RWPE1 (cell line): Measurements from ENCODE around the gene CDADC1.

Source experiments
- CTCF ChIA-PET: fragments of 350-600 bp; sonication (Branson Sonifier 250); formaldehyde crosslinking; extraction: SDS; loops from one replicate; lab custom pipeline; 2021; lab: Yijun Ruan, JAX
- POLR2A ChIA-PET: fragments of 400-600 bp; formaldehyde crosslinking; extraction: SDS; loops from one replicate; lab custom pipeline; 2020; ENCODE audit warnings: antibody characterized with exemption; ENCODE audit not compliant: low non-redundant PET; lab: Yijun Ruan, JAX
- DNase-seq: peaks from one replicate; pipeline ENCODE4 v3.0.0; 2012; ENCODE audit warnings: low spot score
- H3K27ac ChIP-seq: fragments of 450-650 bp; 2 replicates; pipeline ENCODE4 v1.5.1; 2017
- TF ChIP-seq, protein P1 (sequence below): fragments of 450-650 bp; conservative IDR thresholded peaks from 2 replicates; pipeline ENCODE4 v1.5.1; 2017; ENCODE audit warnings: low read depth, mild to moderate bottlenecking

The CDADC1 gene

DNA sequence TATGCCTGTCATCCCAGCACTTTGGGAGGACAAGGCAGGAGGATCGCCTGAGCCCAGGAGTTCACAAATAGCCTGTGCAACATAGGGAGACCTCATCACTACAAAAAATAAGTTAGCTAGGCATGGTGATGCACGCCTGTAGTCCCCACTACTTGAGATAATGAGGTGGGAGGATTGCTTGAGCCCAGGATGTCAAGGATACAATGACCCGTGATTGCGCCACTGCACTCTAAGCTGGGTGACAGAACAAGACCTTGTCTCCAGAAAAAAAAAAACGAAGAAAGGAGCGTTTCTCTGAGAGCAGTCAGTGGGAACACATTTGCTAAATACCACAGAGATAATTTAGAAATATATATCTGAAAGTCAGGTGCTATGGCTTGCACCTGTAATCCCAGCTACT lies 11.9 kb downstream of the CDADC1 start:
- TF ChIP-seq, protein P1, sequence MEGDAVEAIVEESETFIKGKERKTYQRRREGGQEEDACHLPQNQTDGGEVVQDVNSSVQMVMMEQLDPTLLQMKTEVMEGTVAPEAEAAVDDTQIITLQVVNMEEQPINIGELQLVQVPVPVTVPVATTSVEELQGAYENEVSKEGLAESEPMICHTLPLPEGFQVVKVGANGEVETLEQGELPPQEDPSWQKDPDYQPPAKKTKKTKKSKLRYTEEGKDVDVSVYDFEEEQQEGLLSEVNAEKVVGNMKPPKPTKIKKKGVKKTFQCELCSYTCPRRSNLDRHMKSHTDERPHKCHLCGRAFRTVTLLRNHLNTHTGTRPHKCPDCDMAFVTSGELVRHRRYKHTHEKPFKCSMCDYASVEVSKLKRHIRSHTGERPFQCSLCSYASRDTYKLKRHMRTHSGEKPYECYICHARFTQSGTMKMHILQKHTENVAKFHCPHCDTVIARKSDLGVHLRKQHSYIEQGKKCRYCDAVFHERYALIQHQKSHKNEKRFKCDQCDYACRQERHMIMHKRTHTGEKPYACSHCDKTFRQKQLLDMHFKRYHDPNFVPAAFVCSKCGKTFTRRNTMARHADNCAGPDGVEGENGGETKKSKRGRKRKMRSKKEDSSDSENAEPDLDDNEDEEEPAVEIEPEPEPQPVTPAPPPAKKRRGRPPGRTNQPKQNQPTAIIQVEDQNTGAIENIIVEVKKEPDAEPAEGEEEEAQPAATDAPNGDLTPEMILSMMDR: no peak
- ChIA-PET POLR2A (no interaction called here), CTCF (no interaction called here)

DNA sequence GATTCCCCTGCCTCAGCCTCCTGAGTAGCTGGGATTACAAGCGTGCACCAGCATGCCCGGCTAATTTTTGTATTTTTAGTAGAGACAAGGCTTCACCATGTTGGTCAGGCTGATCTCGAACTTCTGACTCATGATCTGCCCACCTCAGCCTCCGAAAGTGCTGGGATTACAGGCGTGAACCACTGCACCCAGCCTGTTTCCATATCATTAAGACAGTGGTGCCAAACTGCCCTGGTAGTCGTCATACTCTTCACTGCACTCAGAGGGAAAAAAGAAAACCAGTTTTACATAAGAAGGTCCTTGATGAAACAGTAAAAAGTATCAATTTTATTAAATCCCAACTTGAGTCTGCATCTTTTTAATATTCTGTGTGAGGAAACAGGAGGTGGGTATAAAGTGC lies 14.9 kb downstream of the CDADC1 start:
- TF ChIP-seq, protein P1: no peak
- H3K27ac ChIP-seq: no peak overlapping the region
- DNase-seq: no peak
- ChIA-PET CTCF (no interaction called here), POLR2A (no interaction called here)

More for the DNA sequence above, 11.9 kb downstream of the CDADC1 start:
- DNase-seq: no peak
- H3K27ac ChIP-seq: no peak overlapping the region

DNA sequence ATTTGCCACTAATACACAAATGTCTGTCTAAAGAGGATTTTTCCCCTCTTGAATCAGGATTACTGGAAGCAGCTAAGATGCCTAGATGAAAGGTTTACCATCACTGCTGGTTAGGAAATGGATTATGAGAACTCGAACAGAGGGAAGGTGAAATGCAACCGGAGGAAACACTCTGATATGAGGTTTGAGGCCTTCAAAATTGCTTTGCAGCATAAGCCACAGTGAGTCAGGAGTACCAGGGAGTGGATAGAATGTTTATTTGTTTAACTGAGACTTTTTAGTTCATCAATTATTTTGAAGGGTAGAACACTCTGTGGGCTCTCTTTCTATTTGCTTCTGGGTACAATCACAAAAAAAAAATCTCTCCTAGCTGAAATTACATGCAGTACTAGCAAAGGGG lies 18.1 kb downstream of the CDADC1 start:
- DNase-seq: no peak
- TF ChIP-seq, protein P1: no peak
- CTCF ChIA-PET: interaction anchor here (0.6 kb wide), 2 partner anchors 11 to 135 kb away, joined by 3 read pairs; no protein-coding TSS in a partner anchor
- POLR2A ChIA-PET: no interaction called here
- no peak overlapping the region for H3K27ac ChIP-seq

DNA sequence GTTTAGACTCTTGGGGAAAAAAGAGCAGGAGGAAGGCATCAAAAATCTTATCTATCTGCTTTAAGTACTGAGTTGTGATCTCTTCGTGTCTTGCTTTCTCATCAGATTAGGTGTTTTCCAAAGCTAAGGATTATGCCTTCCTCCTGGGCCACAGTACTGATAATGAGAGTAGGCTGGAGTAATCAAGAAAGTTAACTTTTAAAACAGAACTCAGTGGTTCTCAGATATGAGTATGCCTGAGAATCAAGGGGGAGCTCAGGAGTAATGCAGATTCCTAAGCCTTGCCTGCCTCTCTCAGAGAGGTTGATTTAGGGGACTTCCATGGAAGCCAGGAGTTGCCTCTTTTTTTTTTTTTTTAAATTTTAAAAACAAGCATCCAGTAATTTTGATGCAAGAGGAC lies 23.5 kb downstream of the CDADC1 start:
- TF ChIP-seq, protein P1: no peak
- POLR2A ChIA-PET: no interaction called here

DNA sequence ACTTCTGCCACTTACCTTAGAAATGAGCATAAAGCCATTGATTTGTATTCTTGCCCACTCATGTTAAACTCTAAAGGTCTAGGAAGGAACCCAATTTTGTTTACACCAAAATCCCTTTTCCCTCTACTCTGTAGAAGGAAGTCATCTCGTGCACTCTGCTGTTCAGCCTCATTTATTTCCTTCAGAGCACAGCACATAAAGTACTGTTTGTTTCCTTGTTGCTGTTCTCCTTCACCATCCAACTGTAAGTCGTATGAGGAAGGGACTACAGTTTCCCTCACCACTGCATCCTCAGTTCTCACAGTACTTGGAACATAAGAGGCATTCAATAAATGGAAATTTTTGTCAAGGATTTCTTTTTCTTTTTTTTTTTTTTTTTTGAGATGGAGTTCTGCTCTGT lies 24.6 kb downstream of the CDADC1 start:
- no peak overlapping the region for H3K27ac ChIP-seq
- TF ChIP-seq, protein P1: no peak
- ChIA-PET CTCF (no interaction called here), POLR2A (no interaction called here)
- no peak for DNase-seq

More for the DNA sequence above, 23.5 kb downstream of the CDADC1 start:
- CTCF ChIA-PET: interaction anchor here (0.5 to 1.2 kb wide), 3 partner anchors 9 to 71 kb away, joined by 3 to 4 read pairs (median 3); no protein-coding TSS in a partner anchor
- no peak for DNase-seq
- H3K27ac ChIP-seq: no peak overlapping the region

DNA sequence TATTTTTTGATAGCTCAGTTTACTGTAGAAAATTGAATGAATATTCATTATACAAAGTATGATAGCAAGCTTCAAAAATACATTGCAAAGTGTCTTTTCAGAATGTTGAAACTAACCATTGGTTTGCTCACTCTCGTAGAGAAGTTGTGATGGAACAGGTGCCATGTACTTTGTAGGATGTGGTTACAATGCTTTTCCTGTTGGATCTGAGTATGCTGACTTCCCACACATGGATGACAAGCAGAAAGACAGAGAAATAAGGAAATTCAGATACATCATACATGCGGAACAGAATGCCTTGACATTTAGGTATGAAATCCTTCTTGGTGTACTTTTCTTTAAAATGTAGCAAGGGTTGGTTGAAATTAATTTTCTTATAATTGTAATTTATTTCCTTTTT lies 30.5 kb downstream of the CDADC1 start:
- ChIA-PET POLR2A (no interaction called here), CTCF (interaction anchor here (0.7 kb wide), 1 partner anchor 8 kb away, joined by 3 read pairs; no protein-coding TSS in a partner anchor)
- DNase-seq: no peak
- no peak overlapping the region for H3K27ac ChIP-seq
- TF ChIP-seq, protein P1: no peak
